Measurements from ENCODE around the gene MYO7B. TPM values are rescaled to one million over a fixed set of nuclear protein-coding genes. Genes with fewer than 3 reads are reported as not detected.

The MYO7B gene
- total RNA-seq, 4 donors from 2014 or later, result 0.27 to 0.77 (median 0.54) TPM; not detected in 1

- H3K4me1 ChIP-seq, result peaks cover 0 to 10% (median 5%) of the 10 kb centered on the region in 3 donors
- H3K36me3 ChIP-seq, result no peaks in the 10 kb centered on the region
- H3K27ac ChIP-seq, result no peak overlapping the region
- no peaks in the 10 kb centered on the region for H3K9me3 ChIP-seq
- H3K4me3 ChIP-seq, result no peak overlapping the region
- WGBS, 2 donors (ENCODE audit: low coverage in 1 of 2), result 80 to 92% methylated on average over 2 to 3 of the region's 11 CpGs
- ATAC-seq, result no peak
- H3K27me3 ChIP-seq, result peaks cover 3% of the 10 kb centered on the region
- no peak for TF ChIP-seq EP300 (IDR thresholded peaks at IDR 0.05)
Measured at GRCh38 chr2:127564429-127565260, 29.2 kb downstream of the MYO7B start.

GRCh38 chr2:127565261-127566138 is 30.0 kb downstream of the MYO7B start:
- Histone ChIP-seq H3K36me3 (no peaks in the 10 kb centered on the region), H3K4me3 (no peak overlapping the region), H3K27me3 (peaks cover 3% of the 10 kb centered on the region), H3K27ac (no peak overlapping the region), H3K4me1 (peaks cover 0 to 16% (median 6%) of the 10 kb centered on the region in 3 donors), H3K9me3 (no peaks in the 10 kb centered on the region)
- WGBS, 2 donors (ENCODE audit: low coverage in 1 of 2), result no CpG with 5 or more reads among the region's 12 CpGs
- no peak for TF ChIP-seq EP300 (IDR thresholded peaks at IDR 0.05)
- TF ChIP-seq CTCF (IDR thresholded peaks at IDR 0.05), result no peak
- TF ChIP-seq POLR2A (IDR thresholded peaks at IDR 0.05), result no peak
- no peak for TF ChIP-seq POLR2AphosphoS5 (IDR thresholded peaks at IDR 0.05)
- no peak for ATAC-seq

- TF ChIP-seq EP300 (IDR thresholded peaks at IDR 0.05) (no peak), POLR2AphosphoS5 (IDR thresholded peaks at IDR 0.05) (no peak), CTCF (IDR thresholded peaks at IDR 0.05) (no peak), POLR2A (IDR thresholded peaks at IDR 0.05) (no peak)
- no peak for ATAC-seq
- H3K36me3 ChIP-seq, result no peaks in the 10 kb centered on the region
- no peak overlapping the region for H3K4me3 ChIP-seq
- peaks cover 3% of the 10 kb centered on the region for H3K27me3 ChIP-seq
- no peak overlapping the region for H3K27ac ChIP-seq
- 98% methylated on average over 4 of the region's 5 CpGs; no CpG with 5 or more reads in 1 of the 2 donors for WGBS, 2 donors (ENCODE audit: low coverage in 1 of 2)
- H3K9me3 ChIP-seq, result no peaks in the 10 kb centered on the region
- H3K4me1 ChIP-seq, result peaks cover 0 to 21% (median 6%) of the 10 kb centered on the region in 3 donors
Measured at GRCh38 chr2:127566139-127566417, 30.6 kb downstream of the MYO7B start.

GRCh38 chr2:127566576-127566975 is 31.1 kb downstream of the MYO7B start:
- Histone ChIP-seq H3K9me3 (no peaks in the 10 kb centered on the region), H3K27ac (no peak overlapping the region), H3K36me3 (no peaks in the 10 kb centered on the region), H3K27me3 (peaks cover 3% of the 10 kb centered on the region), H3K4me1 (peaks cover 0 to 21% (median 6%) of the 10 kb centered on the region in 3 donors), H3K4me3 (no peak overlapping the region)
- no peak for TF ChIP-seq POLR2A (IDR thresholded peaks at IDR 0.05)
- TF ChIP-seq POLR2AphosphoS5 (IDR thresholded peaks at IDR 0.05), result no peak
- TF ChIP-seq EP300 (IDR thresholded peaks at IDR 0.05), result no peak
- no CpG with 5 or more reads among the region's 10 CpGs for WGBS, 2 donors (ENCODE audit: low coverage in 1 of 2)
- ATAC-seq, result no peak

GRCh38 chr2:127567351-127567854 is 31.9 kb downstream of the MYO7B start:
- TF ChIP-seq EP300 (IDR thresholded peaks at IDR 0.05) (no peak), POLR2AphosphoS5 (IDR thresholded peaks at IDR 0.05) (no peak), POLR2A (IDR thresholded peaks at IDR 0.05) (no peak)
- no peak for ATAC-seq
- H3K36me3 ChIP-seq, result no peaks in the 10 kb centered on the region
- H3K27ac ChIP-seq, result no peak overlapping the region
- H3K27me3 ChIP-seq, result peaks cover 3% of the 10 kb centered on the region
- H3K4me3 ChIP-seq, result no peak overlapping the region
- 70% methylated on average over 3 of the region's 5 CpGs; no CpG with 5 or more reads in 1 of the 2 donors for WGBS, 2 donors (ENCODE audit: low coverage in 1 of 2)
- H3K4me1 ChIP-seq, result peaks cover 0 to 21% (median 6%) of the 10 kb centered on the region in 3 donors
- H3K9me3 ChIP-seq, result no peaks in the 10 kb centered on the region

- H3K4me3 ChIP-seq, result no peak overlapping the region
- H3K36me3 ChIP-seq, result no peaks in the 10 kb centered on the region
- H3K4me1 ChIP-seq, result peaks cover 0 to 21% (median 6%) of the 10 kb centered on the region in 3 donors
- no peak for ATAC-seq
- H3K9me3 ChIP-seq, result no peaks in the 10 kb centered on the region
- TF ChIP-seq POLR2A (IDR thresholded peaks at IDR 0.05) (no peak), POLR2AphosphoS5 (IDR thresholded peaks at IDR 0.05) (no peak), CTCF (IDR thresholded peaks at IDR 0.05) (no peak), EP300 (IDR thresholded peaks at IDR 0.05) (no peak)
- no CpG with 5 or more reads among the region's 6 CpGs for WGBS, 2 donors (ENCODE audit: low coverage in 1 of 2)
- no peak overlapping the region for H3K27ac ChIP-seq
- peaks cover 3% of the 10 kb centered on the region for H3K27me3 ChIP-seq
Measured at GRCh38 chr2:127568128-127568527, 32.6 kb downstream of the MYO7B start.

Data from gastroesophageal sphincter (tissue), 4 donors.